Measurements from ENCODE around the gene SLC12A3.

The SLC12A3 gene

GRCh38 chr16:56935201-56935600 lies 70.2 kb downstream of the SLC12A3 start:
- ATAC-seq (replicated peaks) (no peak), DNase-seq (no peak)
- H3K36me3 Mint-ChIP-seq: peaks cover 67 to 77% of the 10 kb centered on the region in 2 donors
- peak overlapping the region; percentile 99 for H3K4me3 Mint-ChIP-seq
- H3K27ac Mint-ChIP-seq: peak overlapping the region; percentile 100
- peaks cover 46 to 76% of the 10 kb centered on the region in 2 donors for H3K4me1 Mint-ChIP-seq
- H3K9me3 Mint-ChIP-seq: no peaks in the 10 kb centered on the region
- H3K27me3 Mint-ChIP-seq: no peaks in the 10 kb centered on the region

- peak overlapping the region; percentile 99 for H3K4me3 Mint-ChIP-seq
Observed at GRCh38 chr16:56936491-56936890, 71.5 kb downstream of the SLC12A3 start.

GRCh38 chr16:56936950-56937349 lies 71.9 kb downstream of the SLC12A3 start:
- Mint-ChIP-seq H3K36me3 (peaks cover 72 to 85% of the 10 kb centered on the region in 2 donors), H3K4me1 (peaks cover 45 to 78% of the 10 kb centered on the region in 2 donors), H3K27me3 (no peaks in the 10 kb centered on the region), H3K9me3 (no peaks in the 10 kb centered on the region), H3K4me3 (peak overlapping the region; percentile 57 to 61), H3K27ac (peak overlapping the region; percentile 76)
- ATAC-seq (replicated peaks) (no peak), DNase-seq (no peak)

More at GRCh38 chr16:56936491-56936890, 71.5 kb downstream of the SLC12A3 start:
- ATAC-seq (replicated peaks) (no peak), DNase-seq (no peak)
- Mint-ChIP-seq H3K27me3 (no peaks in the 10 kb centered on the region), H3K36me3 (peaks cover 71 to 84% of the 10 kb centered on the region in 2 donors), H3K4me1 (peaks cover 42 to 75% of the 10 kb centered on the region in 2 donors), H3K27ac (peak overlapping the region; percentile 70), H3K9me3 (no peaks in the 10 kb centered on the region)

GRCh38 chr16:56938664-56939513 lies 73.9 kb downstream of the SLC12A3 start:
- Mint-ChIP-seq H3K4me3 (peak overlapping the region; percentile 82 to 85), H3K36me3 (peaks cover 69 to 88% of the 10 kb centered on the region in 2 donors), H3K27ac (peak overlapping the region; percentile 95), H3K9me3 (no peaks in the 10 kb centered on the region), H3K4me1 (peaks cover 50 to 91% of the 10 kb centered on the region in 2 donors), H3K27me3 (no peaks in the 10 kb centered on the region)
- DNase-seq: no peak
- ATAC-seq (replicated peaks): peak; percentile 35 to 47

- H3K36me3 Mint-ChIP-seq: peaks cover 69 to 88% of the 10 kb centered on the region in 2 donors
- no peak for DNase-seq
- ATAC-seq (replicated peaks): peak; percentile 17 to 48
- H3K9me3 Mint-ChIP-seq: no peaks in the 10 kb centered on the region
- no peaks in the 10 kb centered on the region for H3K27me3 Mint-ChIP-seq
- H3K4me3 Mint-ChIP-seq: peak overlapping the region; percentile 66 to 69
- H3K27ac Mint-ChIP-seq: peak overlapping the region; percentile 95
- H3K4me1 Mint-ChIP-seq: peaks cover 55 to 97% of the 10 kb centered on the region in 2 donors
Observed at GRCh38 chr16:56939801-56940200, 74.8 kb downstream of the SLC12A3 start.

GRCh38 chr16:56941092-56941491 lies 76.1 kb downstream of the SLC12A3 start:
- H3K4me1 Mint-ChIP-seq: peaks cover 53 to 93% of the 10 kb centered on the region in 2 donors
- H3K36me3 Mint-ChIP-seq: peaks cover 61 to 80% of the 10 kb centered on the region in 2 donors
- H3K9me3 Mint-ChIP-seq: no peaks in the 10 kb centered on the region
- peak overlapping the region; percentile 19 to 33 for H3K4me3 Mint-ChIP-seq
- ATAC-seq (replicated peaks): peak; percentile 33 to 62
- no peak for DNase-seq
- peak overlapping the region; percentile 68 for H3K27ac Mint-ChIP-seq
- no peaks in the 10 kb centered on the region for H3K27me3 Mint-ChIP-seq

GRCh38 chr16:56941856-56942331 lies 76.9 kb downstream of the SLC12A3 start:
- Mint-ChIP-seq H3K27ac (peak overlapping the region; percentile 92), H3K27me3 (no peaks in the 10 kb centered on the region), H3K4me3 (peak overlapping the region; percentile 6 to 40), H3K36me3 (peaks cover 60 to 78% of the 10 kb centered on the region in 2 donors), H3K4me1 (peaks cover 53 to 90% of the 10 kb centered on the region in 2 donors), H3K9me3 (no peaks in the 10 kb centered on the region)
- no peak for ATAC-seq (replicated peaks)
- no peak for DNase-seq

- DNase-seq: no peak
- peak overlapping the region; percentile 44 to 71 for H3K4me3 Mint-ChIP-seq
- H3K9me3 Mint-ChIP-seq: no peaks in the 10 kb centered on the region
- H3K4me1 Mint-ChIP-seq: peaks cover 45 to 87% of the 10 kb centered on the region in 2 donors
- peak overlapping the region; percentile 92 for H3K27ac Mint-ChIP-seq
- ATAC-seq (replicated peaks): peak in 1 of 2 donors; percentile 17
- peaks cover 48 to 71% of the 10 kb centered on the region in 2 donors for H3K36me3 Mint-ChIP-seq
- no peaks in the 10 kb centered on the region for H3K27me3 Mint-ChIP-seq
Observed at GRCh38 chr16:56943761-56944375, 78.9 kb downstream of the SLC12A3 start.

GRCh38 chr16:56944954-56945839 lies 80.2 kb downstream of the SLC12A3 start:
- H3K9me3 Mint-ChIP-seq: no peaks in the 10 kb centered on the region
- ATAC-seq (replicated peaks) (peak; percentile 51 to 54), DNase-seq (peak; percentile 31)
- peak overlapping the region; percentile 92 for H3K27ac Mint-ChIP-seq
- H3K4me1 Mint-ChIP-seq: peaks cover 44 to 86% of the 10 kb centered on the region in 2 donors
- no peaks in the 10 kb centered on the region for H3K27me3 Mint-ChIP-seq
- H3K36me3 Mint-ChIP-seq: peaks cover 36 to 59% of the 10 kb centered on the region in 2 donors
- H3K4me3 Mint-ChIP-seq: peak overlapping the region; percentile 36 to 52

GRCh38 chr16:56945847-56946527 lies 81.0 kb downstream of the SLC12A3 start:
- peak overlapping the region; percentile 85 for H3K27ac Mint-ChIP-seq

GRCh38 chr16:56946767-56947603 lies 82.0 kb downstream of the SLC12A3 start:
- Mint-ChIP-seq H3K4me1 (peaks cover 50 to 87% of the 10 kb centered on the region in 2 donors), H3K36me3 (peaks cover 29 to 48% of the 10 kb centered on the region in 2 donors), H3K9me3 (no peaks in the 10 kb centered on the region), H3K27me3 (no peaks in the 10 kb centered on the region), H3K27ac (peak overlapping the region; percentile 93), H3K4me3 (peak overlapping the region in 1 of 2 donors; percentile 61)
- peak; percentile 31 for DNase-seq
- peak in 1 of 2 donors; percentile 0 for ATAC-seq (replicated peaks)

More at GRCh38 chr16:56945847-56946527, 81.0 kb downstream of the SLC12A3 start:
- Mint-ChIP-seq H3K4me1 (peaks cover 49 to 87% of the 10 kb centered on the region in 2 donors), H3K36me3 (peaks cover 32 to 55% of the 10 kb centered on the region in 2 donors), H3K27me3 (no peaks in the 10 kb centered on the region), H3K4me3 (peak overlapping the region in 1 of 2 donors; percentile 19), H3K9me3 (no peaks in the 10 kb centered on the region)
- no peak for DNase-seq
- no peak for ATAC-seq (replicated peaks)

GRCh38 chr16:56947604-56947995 lies 82.6 kb downstream of the SLC12A3 start:
- Mint-ChIP-seq H3K27ac (peak overlapping the region; percentile 93), H3K27me3 (no peaks in the 10 kb centered on the region), H3K4me1 (peaks cover 54 to 87% of the 10 kb centered on the region in 2 donors), H3K36me3 (peaks cover 26 to 42% of the 10 kb centered on the region in 2 donors), H3K4me3 (no peak overlapping the region), H3K9me3 (no peaks in the 10 kb centered on the region)
- DNase-seq: no peak
- no peak for ATAC-seq (replicated peaks)
